Endothelial cell of umbilical vein (primary cell): ENCODE results near the gene ORM2. TPM values are rescaled to one million over a fixed set of nuclear protein-coding genes. Genes with fewer than 3 reads are reported as not detected.

Experiments
- BruUV-seq: library from RNA; stranded (reverse); fragments of 400-500 nt; replicated peaks from 2 replicates; lab custom pipeline; 2021; lab: Mats Ljungman, UMichigan
- CTCF ChIA-PET: fragments of 300-600, 350-600 bp; sonication (Branson Sonifier 250); formaldehyde crosslinking; loops from one replicate; lab custom pipeline; 2021; ENCODE audit warnings: antibody characterized with exemption, inconsistent platforms; lab: Charles Lee
- POLR2A ChIA-PET: fragments of 300-600, 350-600 bp; sonication (Branson Sonifier 250); formaldehyde crosslinking; loops from one replicate; lab custom pipeline; 2021; ENCODE audit warnings: antibody characterized with exemption, inconsistent platforms; lab: Charles Lee
- DNase-seq: peaks from one replicate; pipeline ENCODE4 v3.0.0-alpha.2; 2011; ENCODE audit warnings: low read depth, low spot score
- FAIRE-seq: peaks from 2 replicates; lab custom pipeline; 2011; peaks lifted over from hg19 to GRCh38; lab: Jason Lieb, UNC
- H2AFZ ChIP-seq: 2 replicates; pipeline ENCODE4 v1.6.0; 2012; ENCODE audit warnings: low read depth, low read length, control low read depth, inconsistent platforms
- H3K27ac ChIP-seq: 2 replicates; pipeline ENCODE4 v1.5.1; 2011; ENCODE audit warnings: low read depth, mild to moderate bottlenecking, control low read depth, low read length, moderate library complexity; ENCODE audit not compliant: insufficient read depth
- H3K27me3 ChIP-seq, 2 experiments: 2 replicates each; pipeline versions ENCODE4 v1.6.0 to v1.6.1; 2011; ENCODE audit warnings: low read length in 2 of 2, mixed read lengths in 1 of 2; ENCODE audit not compliant: control insufficient read depth in 2 of 2, insufficient read depth in 2 of 2
- H3K36me3 ChIP-seq, 2 experiments: 2 replicates in 1 of 2; 3 replicates in 1 of 2; pipeline ENCODE4 v1.5.1; 2011; ENCODE audit warnings: low read length in 2 of 2, mild to moderate bottlenecking in 1 of 2, moderate library complexity in 1 of 2; ENCODE audit not compliant: control insufficient read depth in 2 of 2, insufficient read depth in 2 of 2; ENCODE audit errors: extremely low read depth in 1 of 2
- H3K4me1 ChIP-seq: 3 replicates; pipeline ENCODE4 v1.5.1; 2011; ENCODE audit warnings: mild to moderate bottlenecking, low read length; ENCODE audit not compliant: control insufficient read depth, insufficient read depth; ENCODE audit errors: extremely low read depth
- H3K4me2 ChIP-seq: 2 replicates; pipeline ENCODE4 v1.6.1; 2011; ENCODE audit warnings: low read length, control low read depth, mixed read lengths; ENCODE audit not compliant: insufficient read depth
- H3K4me3 ChIP-seq, 3 experiments: fragments of 200-600 bp in 1 of 3; sonication (generic), shearing (Covaris generic) in 1 of 3; replicated peaks in 1 of 3; 2 replicates each; pipeline ENCODE4 v1.5.1; 2011 to 2016; ENCODE audit warnings: control low read depth in 3 of 3, low read length in 3 of 3, mild to moderate bottlenecking in 2 of 3, inconsistent platforms in 1 of 3, low read depth in 1 of 3, moderate library complexity in 1 of 3; ENCODE audit not compliant: insufficient read depth in 1 of 3
- H3K79me2 ChIP-seq: 2 replicates; pipeline ENCODE4 v1.6.0; 2012; ENCODE audit warnings: low read length, inconsistent platforms; ENCODE audit not compliant: control insufficient read depth, insufficient read depth
- H3K9ac ChIP-seq: replicated peaks from 2 replicates; pipeline ENCODE3; 2011; ENCODE audit warnings: low read length, control low read depth; ENCODE audit not compliant: insufficient read depth; ENCODE audit errors: extremely low read depth
- H3K9me1 ChIP-seq: replicated peaks from 3 replicates; pipeline ENCODE4 v1.6.0; 2011; ENCODE audit warnings: mild to moderate bottlenecking, low read length; ENCODE audit not compliant: control insufficient read depth, insufficient read depth; ENCODE audit errors: extremely low read depth
- H3K9me3 ChIP-seq: replicated peaks from 2 replicates; pipeline ENCODE4 v1.5.1; 2012; ENCODE audit warnings: low read length, inconsistent platforms; ENCODE audit not compliant: control insufficient read depth, insufficient read depth
- H4K20me1 ChIP-seq: replicated peaks from 2 replicates; pipeline ENCODE3; 2011; ENCODE audit warnings: mild to moderate bottlenecking, low read length; ENCODE audit not compliant: control insufficient read depth, insufficient read depth; ENCODE audit errors: extremely low read depth
- EZH2 ChIP-seq: IDR thresholded peaks from 2 replicates; pipeline ENCODE4 v1.6.1; 2012; ENCODE audit warnings: borderline replicate concordance, low read depth, mild to moderate bottlenecking, moderate library complexity, low read length, inconsistent platforms; ENCODE audit not compliant: severe bottlenecking
- FOS ChIP-seq: IDR thresholded peaks from 2 replicates; pipeline ENCODE4 v1.6.1; 2011; ENCODE audit warnings: mild to moderate bottlenecking, low read length, moderate library complexity, borderline replicate concordance; ENCODE audit not compliant: insufficient read depth
- JUN ChIP-seq: IDR thresholded peaks from 2 replicates; pipeline ENCODE4 v1.6.1; 2011; ENCODE audit warnings: borderline replicate concordance, low read depth; ENCODE audit not compliant: insufficient read length, insufficient read depth
- MYC ChIP-seq: IDR thresholded peaks from one replicate; pipeline ENCODE4 v1.6.1; 2011; ENCODE audit warnings: mild to moderate bottlenecking, low read depth, low read length
- POLR2A ChIP-seq: IDR thresholded peaks from 2 replicates; pipeline ENCODE4 v1.6.1; 2012; ENCODE audit warnings: low read depth, mild to moderate bottlenecking, control low read depth, low read length
- POLR2AphosphoS5 ChIP-seq: IDR thresholded peaks from 2 replicates; pipeline ENCODE4 v1.6.1; 2012; ENCODE audit warnings: low read depth, mild to moderate bottlenecking, control low read depth, low read length, moderate library complexity; ENCODE audit not compliant: insufficient read depth
- dilution Hi-C: fragments of 300-500 bp; cut with MboI; formaldehyde crosslinking; loops from one replicate; pipeline ENCODE4 v1.15.0; 2019; ENCODE audit warnings: low sequenced_read_pairs; ENCODE audit not compliant: extremely low pct_ligation_motif_present
- intact Hi-C: fragments of 100-400 bp; cut with micrococcal nuclease; formaldehyde crosslinking; loops from one replicate; pipeline ENCODE4 v1.10.0; 2022
- polyA plus RNA-seq, 4 experiments: library from polyadenylated mRNA; depleted of rRNA in 3 of 4; stranded (reverse) in 3 of 4; unstranded in 1 of 4; fragments of >200 nt; gene quantifications; 2 replicates each; pipeline versions ENCODE4 v1.2.1 to v1.2.3, GENCODE V29; 2011 to 2012; ENCODE audit warnings: missing spikeins in 1 of 4
- total RNA-seq: library from RNA; stranded (reverse); gene quantifications from 2 replicates; pipeline ENCODE4 v1.2.3, GENCODE V29; 2021
- TF ChIP-seq, protein P1 (sequence below), 2 donors: IDR thresholded peaks; 1 replicate in 1 of 2; 2 replicates in 1 of 2; pipeline ENCODE4 v1.5.1; 2011; ENCODE audit warnings: low read length in 2 of 2, mild to moderate bottlenecking in 2 of 2, moderate library complexity in 2 of 2, control low read depth in 1 of 2, inconsistent platforms in 1 of 2, low read depth in 1 of 2; ENCODE audit not compliant: insufficient read depth in 1 of 2; ENCODE audit errors: extremely low read depth in 1 of 2
- TF ChIP-seq, protein P2 (sequence below): IDR thresholded peaks from 2 replicates; pipeline ENCODE4 v1.6.1; 2011; ENCODE audit not compliant: insufficient read depth, insufficient read length

The ORM2 gene
- total and polyA plus RNA-seq, 2 donors (not counting 3 experiments of a cell fraction or from before 2014, with no cell fraction given), result not detected

DNA sequence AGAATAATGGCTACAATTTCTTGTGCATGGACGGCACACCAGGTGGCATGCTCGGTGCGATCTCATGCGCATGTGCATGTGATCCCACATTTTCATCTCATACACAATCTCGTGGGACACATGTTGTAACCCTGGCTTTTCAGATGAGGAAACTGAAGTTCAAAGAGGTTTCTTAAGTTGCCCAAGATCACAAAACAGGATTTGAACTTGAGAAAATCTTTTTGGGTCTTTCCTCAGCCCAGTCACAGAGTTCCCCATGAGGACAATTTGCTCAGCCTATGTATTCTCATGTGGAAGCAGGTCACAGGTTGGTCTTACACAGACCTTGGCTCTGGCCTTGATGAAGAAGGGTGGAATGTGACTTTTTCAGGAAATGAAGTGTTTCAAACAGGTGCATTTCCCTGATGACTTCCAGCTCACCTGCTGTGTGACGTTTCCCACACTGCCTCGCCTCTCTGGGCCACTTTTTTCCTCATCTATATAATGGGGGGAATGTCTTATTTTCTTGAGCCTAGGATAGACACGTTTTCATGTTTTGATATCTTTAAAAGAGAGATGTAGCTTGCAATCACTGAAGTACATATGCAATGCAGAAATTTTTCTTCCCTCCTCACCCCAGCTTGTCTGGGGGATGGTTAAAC lies 13.8 kb upstream of the ORM2 start:
- Histone ChIP-seq H3K9me1 (no peaks in the 10 kb centered on the region), H4K20me1 (no peaks in the 10 kb centered on the region), H3K9me3 (no peaks in the 10 kb centered on the region), H3K79me2 (no peaks in the 10 kb centered on the region), H3K4me2 (no peak overlapping the region), H3K27me3 (peaks cover 0 to 5% of the 10 kb centered on the region in 2 experiments), H3K4me3 (no peak overlapping the region), H2AFZ (no peak overlapping the region), H3K9ac (no peak overlapping the region), H3K27ac (no peak overlapping the region), H3K4me1 (no peaks in the 10 kb centered on the region), H3K36me3 (no peaks in the 10 kb centered on the region)
- ChIA-PET POLR2A (no interaction called here), CTCF (interaction anchor here (1.2 to 3.4 kb wide), 4 partner anchors 25 to 439 kb away, joined by 3 to 12 read pairs (median 4); no protein-coding TSS in a partner anchor)
- FAIRE-seq (no peak), DNase-seq (no peak)
- TF ChIP-seq JUN, result no peak
- dilution Hi-C loops, result no loop called here
- intact Hi-C loops, result no loop called here
- BruUV-seq, result no TSS peak

DNA sequence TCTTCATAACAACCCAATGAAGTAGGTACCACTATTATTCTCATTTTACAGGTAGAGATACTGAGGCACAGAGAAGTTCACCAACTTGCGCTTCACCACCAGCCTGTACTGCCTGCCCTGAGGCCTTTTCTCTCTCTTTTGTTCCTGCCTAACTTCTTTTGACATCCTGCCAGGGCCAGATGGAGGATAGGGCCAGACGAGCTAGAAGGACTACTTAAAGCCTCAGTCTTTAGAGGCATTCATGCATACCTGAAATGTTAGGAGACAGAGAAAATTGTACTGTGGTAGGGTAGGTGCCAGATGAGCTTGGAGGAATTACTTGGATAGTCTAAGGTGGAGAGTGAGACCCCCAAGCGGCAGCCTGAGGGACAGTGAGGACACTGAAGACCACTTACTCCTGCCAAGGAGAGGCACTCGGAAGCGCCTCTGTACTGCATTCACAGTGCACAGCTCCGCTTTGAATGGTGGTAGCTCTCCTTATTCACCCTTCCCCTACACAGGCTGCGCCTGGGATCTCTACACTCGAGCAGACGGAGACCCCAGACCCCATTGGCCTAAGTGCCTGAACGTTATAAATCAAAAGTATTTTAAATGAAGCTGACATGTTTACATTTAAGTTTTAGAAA lies 13.0 kb upstream of the ORM2 start:
- Histone ChIP-seq H4K20me1 (no peaks in the 10 kb centered on the region), H3K9ac (no peak overlapping the region), H3K4me3 (no peak overlapping the region), H3K79me2 (no peaks in the 10 kb centered on the region), H3K27ac (no peak overlapping the region), H3K9me1 (no peaks in the 10 kb centered on the region), H3K4me2 (no peak overlapping the region), H3K36me3 (no peaks in the 10 kb centered on the region), H3K9me3 (no peaks in the 10 kb centered on the region), H2AFZ (no peak overlapping the region), H3K4me1 (no peaks in the 10 kb centered on the region), H3K27me3 (peaks cover 0 to 5% of the 10 kb centered on the region in 2 experiments)
- DNase-seq (no peak), FAIRE-seq (no peak)
- CTCF ChIA-PET, result interaction anchor here (1.7 to 3.4 kb wide), 2 partner anchors 209 to 234 kb away, joined by 3 to 12 read pairs; no protein-coding TSS in a partner anchor
- intact Hi-C loops (no loop called here), dilution Hi-C loops (no loop called here)
- TF ChIP-seq, protein P1, sequence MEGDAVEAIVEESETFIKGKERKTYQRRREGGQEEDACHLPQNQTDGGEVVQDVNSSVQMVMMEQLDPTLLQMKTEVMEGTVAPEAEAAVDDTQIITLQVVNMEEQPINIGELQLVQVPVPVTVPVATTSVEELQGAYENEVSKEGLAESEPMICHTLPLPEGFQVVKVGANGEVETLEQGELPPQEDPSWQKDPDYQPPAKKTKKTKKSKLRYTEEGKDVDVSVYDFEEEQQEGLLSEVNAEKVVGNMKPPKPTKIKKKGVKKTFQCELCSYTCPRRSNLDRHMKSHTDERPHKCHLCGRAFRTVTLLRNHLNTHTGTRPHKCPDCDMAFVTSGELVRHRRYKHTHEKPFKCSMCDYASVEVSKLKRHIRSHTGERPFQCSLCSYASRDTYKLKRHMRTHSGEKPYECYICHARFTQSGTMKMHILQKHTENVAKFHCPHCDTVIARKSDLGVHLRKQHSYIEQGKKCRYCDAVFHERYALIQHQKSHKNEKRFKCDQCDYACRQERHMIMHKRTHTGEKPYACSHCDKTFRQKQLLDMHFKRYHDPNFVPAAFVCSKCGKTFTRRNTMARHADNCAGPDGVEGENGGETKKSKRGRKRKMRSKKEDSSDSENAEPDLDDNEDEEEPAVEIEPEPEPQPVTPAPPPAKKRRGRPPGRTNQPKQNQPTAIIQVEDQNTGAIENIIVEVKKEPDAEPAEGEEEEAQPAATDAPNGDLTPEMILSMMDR (IDR thresholded peaks at IDR 0.05; ENCODE audit: extremely low read depth in 1 of 2, insufficient read depth in 1 of 2, low read depth in 1 of 2, low read length in 2 of 2), result no peak
- TF ChIP-seq FOS (no peak), MYC (no peak), POLR2A (no peak), POLR2AphosphoS5 (no peak), EZH2 (no peak), JUN (no peak)
- TF ChIP-seq, protein P2, sequence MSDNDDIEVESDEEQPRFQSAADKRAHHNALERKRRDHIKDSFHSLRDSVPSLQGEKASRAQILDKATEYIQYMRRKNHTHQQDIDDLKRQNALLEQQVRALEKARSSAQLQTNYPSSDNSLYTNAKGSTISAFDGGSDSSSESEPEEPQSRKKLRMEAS, result no peak
- POLR2A ChIA-PET, result no interaction called here
- no TSS peak for BruUV-seq
